ENCODE results near the gene MLC1. TPM values are rescaled to one million over a fixed set of nuclear protein-coding genes. Genes with fewer than 3 reads are reported as not detected.
"Not testable (repeated sequence)": the region's sequence is repeated elsewhere in the genome, so short reads cannot be mapped to it uniquely, and the experiment has no call there.

Gene MLC1
- polyA plus RNA-seq, 1 donor = 0.88 TPM

DNA sequence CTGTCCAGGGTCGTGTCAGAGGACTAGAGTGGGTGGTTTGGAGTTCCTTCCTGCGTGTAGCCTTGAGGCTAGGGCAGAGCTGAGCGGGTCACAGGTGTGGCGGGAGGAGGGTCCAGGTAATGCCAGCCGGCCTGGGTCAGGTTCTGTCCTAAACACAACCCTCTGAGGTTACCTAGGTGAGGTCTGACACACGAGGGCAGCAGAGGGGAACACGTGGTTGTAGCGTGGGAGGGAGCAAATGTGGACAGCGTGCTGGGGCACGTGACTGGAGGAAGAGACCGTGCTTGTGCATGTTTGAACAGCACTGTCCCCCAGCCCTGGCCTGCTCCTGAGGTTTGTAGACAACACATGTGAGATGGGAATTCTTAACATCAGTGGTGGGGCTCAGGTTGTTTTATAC lies 17.7 kb upstream of the MLC1 start:
- no peak for DNase-seq

DNA sequence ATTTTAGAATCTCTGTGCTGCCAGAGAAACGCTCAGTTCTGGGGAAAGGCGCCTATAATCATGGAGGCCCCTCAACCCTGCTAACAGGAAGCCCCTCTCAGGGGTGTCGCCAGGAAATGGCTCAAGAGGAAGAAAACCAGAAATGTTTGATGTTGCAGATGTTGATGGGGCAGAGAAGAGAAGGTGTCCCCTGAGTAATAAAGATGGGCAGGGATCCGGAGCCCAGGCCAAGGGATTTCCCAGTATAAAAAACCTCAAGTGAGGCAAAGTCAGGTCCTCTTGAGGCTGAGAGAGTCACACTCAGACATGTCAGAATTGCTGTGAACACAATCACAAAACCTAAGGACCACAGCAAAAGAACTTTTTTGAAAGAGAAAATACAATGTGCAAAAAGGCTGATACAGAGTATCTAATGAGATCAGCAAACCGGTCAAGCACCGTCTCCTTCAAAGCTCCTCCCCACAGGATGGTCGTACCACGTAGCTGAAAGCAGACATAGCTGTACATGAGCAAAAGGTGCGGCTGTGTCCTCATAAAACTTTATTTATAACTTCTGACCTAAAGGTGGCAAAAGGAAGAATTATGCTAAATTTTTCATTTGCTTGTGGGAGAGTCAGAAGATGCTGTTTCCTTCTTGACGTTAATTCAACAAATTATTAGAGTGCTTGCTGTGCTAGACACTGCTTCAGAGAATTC lies 16.8 kb upstream of the MLC1 start:
- DNase-seq = no peak

DNA sequence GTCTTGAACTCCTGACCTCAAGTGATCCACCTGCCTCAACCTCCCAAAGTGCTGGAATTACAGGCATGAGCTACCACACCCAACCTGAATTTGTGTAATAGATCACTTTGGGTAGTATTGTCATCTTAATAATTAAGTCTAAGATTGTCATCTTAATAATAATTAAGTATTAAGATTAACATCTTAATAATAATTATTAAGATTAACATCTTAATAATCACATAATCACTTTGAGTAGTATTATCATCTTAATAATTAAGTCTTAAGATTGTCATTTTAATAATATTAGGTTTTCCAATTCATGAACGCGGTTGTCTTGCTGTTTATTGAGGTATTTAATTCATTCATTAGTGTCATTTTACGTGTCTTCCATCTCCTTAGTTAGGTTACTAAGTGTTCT lies 12.8 kb upstream of the MLC1 start:
- DNase-seq = no peak

DNA sequence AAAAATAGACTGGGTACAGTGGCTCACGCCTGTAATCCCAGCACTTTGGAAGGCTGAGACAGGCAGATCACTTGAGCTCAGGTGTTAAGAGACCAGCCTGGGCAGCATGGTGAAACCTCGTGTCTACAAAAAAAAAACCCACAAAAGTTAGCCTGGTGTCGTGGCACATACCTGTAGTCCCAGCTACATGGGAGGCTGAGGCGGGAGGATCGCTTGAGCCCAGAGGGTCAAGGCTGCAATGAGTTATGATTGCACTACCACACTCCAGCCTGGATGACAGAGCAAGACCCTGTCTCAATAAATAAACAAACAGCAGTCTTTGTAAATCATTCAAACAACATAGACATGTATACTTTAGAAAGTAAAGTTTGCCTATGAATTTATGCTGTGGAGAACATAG lies 7.1 kb upstream of the MLC1 start:
- no peak for DNase-seq

DNA sequence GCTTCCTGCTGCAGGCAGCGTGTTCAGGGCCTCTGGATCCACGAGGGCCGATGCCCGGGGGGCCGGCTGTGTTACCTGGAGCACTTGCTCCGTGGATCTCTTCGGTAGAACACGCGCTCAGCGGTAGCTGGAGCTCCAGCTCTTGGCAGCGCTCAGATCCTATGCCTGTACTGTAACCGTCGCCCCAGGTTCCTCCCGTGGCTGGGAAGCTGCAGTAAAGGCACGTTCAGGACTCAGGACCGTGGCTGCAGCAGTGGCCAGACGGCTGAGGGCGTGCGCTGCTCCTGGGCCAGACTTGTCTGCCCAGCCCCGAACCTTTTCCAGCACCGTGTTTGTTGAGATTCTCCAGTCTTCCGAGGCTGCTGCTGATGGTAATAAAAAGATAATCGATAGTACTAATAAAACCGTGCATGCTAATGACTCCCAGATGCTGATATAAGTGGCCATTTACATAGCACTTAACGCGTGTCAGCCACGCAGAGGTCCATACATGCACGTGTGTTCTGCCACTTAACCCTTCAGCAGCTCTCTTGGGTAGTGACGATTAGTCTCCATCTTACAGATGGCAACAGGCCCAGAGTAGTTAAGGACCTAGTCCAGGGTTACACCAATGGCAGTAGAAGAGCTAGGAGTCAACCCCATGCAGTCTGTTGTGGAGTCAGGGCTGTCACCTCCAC lies 6.0 kb upstream of the MLC1 start:
- DNase-seq = no peak

DNA sequence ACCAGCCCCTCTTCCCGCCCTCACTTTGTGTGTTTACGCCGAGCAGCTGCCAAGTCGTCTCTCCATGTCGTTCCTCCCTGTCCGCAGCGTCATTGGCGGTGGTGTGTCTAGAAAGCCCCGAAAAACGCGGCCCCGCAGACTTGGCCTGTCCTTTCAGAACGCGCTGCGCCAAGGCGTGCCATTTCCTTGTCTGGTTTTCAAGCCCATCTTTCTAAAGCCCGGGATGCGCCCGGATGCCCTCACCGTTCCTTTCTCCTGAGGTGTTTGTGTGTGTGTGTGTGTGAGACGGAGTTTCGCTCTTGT lies 5.1 kb upstream of the MLC1 start:
- no peak for DNase-seq

DNA sequence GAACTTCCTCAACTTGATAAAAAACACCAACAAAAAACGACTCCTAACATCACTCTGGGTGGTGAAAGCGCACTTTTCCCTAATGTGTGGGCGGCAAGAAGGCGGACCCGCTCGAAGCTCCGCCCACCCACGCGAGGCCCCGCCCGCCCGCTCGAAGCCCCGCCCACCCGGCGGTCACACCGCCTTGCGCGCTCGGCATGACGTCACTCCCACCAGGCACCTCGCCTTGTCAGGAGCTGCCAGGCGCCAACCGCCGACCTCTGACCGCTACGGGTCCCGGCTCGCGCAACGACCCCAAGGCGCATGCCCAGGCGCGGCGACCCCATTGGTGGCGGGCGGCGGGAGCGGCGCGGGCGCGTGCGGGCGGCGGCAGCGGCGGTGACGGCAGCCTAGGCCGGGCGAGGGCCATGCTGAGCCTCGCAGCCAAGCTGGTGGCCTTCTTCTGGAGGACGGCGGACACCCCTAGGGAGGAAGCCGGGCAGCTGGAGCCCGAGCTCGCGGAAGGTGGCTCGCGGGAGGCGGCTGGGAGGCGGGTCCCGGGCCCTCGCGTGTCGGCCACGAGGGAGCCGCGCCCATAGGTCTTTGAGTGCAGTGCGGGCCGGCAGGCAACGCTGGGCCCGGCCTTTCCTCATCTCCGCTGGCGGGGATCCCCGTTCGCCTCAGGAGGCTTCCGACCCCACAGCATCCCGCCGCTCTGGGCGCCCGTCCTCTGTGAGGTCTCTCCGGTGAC lies 4.6 kb upstream of the MLC1 start, which contains the start of gene MOV10L1:
Gene MOV10L1 (plus strand): TSS at position 325 of the 730 bp plus-strand sequence. CDS start 83 bp downstream, at position 408.
- DNase-seq = no peak

DNA sequence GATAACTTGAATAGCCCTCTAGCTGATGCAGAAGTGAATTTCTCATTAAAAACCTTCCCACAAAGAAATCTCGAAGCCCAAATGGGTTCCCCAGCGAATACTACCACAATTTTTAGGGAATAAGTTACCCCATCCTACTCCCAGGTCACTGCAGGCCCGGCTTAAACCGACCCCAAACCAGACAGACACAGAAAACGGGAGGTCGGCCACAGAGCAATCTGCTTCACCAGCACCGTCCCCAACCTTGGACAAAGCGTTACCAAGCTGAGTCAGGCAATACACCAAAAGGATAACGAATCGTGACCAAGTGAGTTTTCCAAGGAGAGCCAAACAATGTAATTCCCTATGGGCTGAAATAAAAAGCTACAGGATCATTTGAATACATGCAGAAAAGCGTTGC lies 4.0 kb upstream of the MLC1 start:
- DNase-seq = no peak

DNA sequence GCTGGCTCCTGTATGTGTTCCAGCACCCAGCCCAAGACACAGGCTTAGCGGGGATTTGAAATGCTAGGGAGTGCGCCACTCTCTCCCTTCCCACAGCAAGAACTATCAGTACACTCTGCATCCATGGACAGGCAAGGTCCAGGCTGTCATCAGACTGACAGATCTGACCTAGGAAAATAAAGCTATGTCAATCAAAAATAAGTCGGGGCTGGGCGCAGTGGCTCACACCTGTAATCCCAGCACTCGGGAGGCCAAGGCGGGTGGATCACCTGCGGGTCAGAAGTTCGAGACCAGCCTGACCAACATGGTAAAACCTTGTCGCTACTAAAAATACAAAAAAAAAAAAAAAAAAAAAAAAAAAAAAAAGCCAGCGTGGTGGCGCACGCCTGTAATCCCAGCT lies 2.9 kb upstream of the MLC1 start:
- DNase-seq = no peak

DNA sequence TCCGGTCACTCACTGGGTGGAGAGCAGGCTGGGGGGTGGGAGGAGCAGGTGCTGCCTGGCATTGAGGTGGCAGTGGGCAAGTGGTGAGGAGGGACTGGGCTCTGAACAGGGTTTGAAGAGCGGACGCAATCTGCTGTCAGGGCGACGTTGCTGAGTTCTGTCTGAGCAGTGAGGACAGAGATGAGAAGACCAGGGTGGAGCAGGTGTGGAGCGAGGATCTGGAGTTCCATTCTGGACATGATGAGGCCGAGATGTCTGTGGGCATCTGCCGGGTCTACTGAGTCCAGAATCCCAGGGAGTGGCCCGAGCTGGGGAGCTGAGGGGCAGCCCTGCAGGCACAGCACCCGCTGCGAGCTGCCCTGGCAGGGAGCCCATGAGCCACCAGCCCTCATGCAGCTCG lies 2.4 kb upstream of the MLC1 start:
- DNase-seq = no peak

DNA sequence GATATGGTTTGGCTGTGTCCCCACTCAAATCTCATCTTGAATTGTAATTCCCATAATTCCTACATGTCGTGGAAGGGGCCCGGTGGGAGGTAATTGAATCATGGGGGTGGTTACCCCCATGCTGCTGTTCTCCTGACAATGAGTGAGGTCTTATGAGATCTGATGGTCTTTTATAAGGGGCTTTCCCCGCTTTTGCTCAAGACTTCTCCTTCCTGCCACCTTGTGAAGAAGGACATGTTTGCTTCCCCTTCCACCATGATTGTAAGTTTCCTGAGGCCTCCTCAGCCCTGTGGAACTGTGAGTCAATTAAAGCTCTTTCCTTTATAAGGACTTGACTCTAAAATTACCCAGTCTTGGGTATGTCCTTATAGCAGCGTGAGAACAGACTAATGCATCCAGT lies 1.7 kb upstream of the MLC1 start:
- DNase-seq = not testable (repeated sequence)

DNA sequence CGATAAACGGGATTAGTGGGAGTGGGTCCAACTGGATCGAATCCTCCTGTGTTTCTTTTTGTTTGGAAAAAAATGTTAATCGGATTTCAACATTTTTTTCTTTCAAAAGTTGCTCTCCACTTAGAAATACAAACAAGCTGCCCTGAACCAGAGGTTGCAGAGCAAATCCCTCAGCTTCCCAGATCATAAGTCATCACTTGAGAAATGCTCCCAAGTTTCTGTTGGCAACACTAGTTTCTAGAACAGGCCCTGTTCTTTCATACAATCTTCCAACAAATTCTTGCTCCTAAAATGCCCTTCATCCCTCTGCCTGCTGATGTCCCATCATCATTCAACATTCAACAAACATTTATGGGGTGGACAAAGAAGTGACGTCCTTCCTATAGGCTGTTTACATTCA lies 1.3 kb upstream of the MLC1 start:
- DNase-seq = no peak

DNA sequence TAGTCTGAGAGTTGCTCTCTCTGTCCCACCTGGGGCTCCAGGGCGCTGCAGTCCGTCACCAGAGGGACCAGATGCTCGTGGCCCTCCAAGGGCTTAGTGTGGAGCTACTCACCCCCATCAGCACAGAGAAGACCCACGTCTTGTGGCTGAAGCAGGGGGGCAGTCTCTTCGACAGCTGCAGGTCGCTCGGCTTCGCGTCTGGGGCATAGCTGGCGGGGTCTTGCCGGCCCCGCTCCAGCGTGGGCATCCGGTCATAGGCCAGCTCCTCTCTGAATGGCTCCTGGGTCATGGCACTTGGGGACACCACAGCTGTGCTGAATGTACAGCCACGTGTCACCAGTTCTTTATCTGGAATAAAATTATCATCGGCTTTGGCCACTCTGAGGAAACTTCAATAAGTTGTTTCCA lies 608 bp downstream of the MLC1 start:
- no peak for DNase-seq

DNA sequence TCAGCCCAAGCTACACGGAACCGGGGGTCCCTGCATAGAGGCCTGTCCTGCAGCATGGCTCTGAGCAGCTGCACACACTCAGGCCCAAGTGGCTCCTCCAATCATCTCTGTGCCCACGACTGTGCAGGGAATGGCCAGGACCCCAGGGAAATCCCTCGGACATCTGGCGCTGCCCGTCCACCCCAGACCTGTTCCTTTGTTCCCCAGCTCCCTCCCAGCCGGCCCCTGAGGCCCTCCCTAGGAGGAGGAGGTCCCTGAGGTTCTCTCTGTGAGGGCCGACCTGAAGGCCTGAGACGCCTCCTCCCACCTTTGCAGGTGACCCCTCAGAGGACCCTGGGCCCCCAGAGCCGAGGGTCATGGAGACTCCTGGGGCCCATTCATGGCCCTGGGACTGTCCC lies 1.1 kb downstream of the MLC1 start:
- DNase-seq = no peak

DNA sequence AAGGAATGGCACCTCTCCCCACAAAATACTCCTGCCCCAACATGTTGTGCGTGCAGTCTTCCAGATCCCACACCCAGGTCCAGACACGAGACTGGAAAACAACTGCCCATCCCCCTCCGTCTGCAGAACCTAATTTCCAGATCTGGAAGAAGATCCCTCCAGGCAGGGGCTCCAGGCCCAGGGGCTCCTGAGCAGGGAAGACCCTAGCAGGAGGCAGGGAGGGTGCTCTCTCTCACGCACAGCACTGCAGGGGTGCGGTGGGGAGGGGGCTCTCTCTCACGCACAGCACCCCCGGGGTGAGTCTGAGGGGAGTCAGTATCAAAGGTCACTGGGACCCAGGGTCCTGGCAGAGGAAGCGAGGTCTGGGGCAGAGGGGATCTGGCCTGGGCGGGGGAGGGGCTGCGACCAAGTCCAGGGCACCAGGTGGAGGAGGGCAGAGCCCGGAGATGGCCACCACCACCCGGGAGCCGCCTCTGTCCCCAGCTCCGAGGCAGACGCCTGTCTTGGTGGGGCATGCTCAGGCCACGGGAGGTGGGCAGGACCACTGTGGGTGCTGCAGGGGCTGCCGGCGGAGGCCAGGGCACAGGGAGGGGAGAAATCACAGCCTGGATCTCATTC lies 1.7 kb downstream of the MLC1 start:
- DNase-seq = no peak

DNA sequence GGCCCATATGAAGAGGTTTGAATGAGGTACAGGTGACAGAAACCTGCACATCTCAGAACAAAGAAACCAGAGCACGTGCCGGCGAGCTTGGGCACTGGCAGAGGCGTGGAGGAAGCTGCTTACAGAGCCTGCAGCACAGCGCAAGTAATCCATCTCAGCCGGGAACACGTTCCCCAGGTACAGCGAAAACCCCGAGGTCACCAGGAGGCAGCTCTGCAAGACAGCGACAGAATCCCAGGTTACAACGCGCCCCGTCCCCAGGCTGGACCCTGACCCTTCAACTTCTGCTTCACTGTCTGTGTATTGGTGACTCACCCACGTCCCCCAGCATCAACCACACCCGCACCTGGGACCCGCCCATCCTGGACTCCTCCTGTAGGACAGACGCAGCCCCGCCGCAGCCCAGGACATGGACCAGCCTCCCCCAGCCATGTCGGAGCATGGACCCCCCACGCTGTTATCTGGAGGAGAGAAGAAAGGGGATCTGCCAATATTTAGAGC lies 2.2 kb downstream of the MLC1 start:
- DNase-seq = no peak

DNA sequence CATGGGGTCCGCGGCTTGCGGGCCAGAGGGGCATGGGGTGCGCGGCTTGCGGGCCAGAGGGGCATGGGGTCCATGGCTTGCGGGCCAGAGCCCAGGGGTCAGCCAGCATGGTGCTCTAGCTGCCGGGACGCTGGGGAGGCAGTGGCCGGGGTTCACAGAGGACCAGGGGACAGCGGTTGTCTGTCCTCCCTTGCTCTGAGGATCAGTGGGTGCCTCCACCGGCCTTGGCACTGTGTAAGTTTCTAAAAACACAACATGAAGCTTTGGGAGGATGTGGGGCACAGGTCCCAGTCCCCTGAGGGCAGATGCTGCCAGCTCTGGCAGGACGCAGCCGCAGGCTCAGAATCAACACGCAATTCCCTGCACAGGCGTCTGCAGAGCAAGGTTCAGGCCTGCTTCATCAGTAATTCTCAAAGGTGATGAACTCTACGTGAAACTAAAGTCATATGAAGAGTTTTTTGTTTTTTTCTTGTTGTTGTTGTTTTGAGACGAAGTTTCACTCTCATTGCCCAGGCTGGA lies 3.0 kb downstream of the MLC1 start:
- DNase-seq = no peak

DNA sequence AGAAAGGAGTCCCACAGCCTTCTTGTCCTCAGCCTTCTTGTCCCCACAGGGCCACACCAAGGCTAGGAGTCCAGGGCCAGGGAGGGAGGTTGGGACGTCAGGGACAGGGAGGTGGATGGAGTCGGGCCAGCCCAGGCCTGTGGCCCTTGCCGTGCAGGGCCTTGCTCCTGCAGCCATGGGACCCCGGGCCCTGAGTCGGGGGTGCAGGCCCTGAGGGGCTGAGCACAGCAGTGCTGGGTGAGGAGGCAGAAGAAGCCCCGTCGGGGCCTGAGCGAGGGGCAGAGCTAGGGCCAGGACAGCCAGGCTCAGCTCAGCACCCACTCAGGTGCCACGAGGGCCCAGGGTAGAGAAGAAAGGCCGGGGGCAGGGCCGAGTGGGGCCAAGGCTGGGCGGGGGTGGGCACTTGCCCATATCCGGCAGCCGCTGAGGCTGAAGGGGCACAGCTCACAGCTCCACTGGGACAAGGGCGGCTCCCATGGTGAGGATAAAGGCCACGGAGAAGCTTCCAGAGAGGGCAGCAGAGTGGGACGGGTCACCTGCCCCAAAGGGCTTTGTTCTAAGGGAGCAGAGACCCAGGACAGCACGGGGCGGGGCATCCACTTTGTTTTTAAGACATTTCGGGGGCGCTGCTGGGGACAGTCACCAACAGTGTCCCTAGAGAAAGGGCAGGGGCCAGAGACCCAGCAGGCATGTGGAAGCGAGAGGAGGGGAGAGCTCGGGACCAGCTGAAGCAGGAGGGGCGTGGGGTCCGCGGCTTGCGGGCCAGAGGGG lies 3.6 kb downstream of the MLC1 start:
- no peak for DNase-seq

DNA sequence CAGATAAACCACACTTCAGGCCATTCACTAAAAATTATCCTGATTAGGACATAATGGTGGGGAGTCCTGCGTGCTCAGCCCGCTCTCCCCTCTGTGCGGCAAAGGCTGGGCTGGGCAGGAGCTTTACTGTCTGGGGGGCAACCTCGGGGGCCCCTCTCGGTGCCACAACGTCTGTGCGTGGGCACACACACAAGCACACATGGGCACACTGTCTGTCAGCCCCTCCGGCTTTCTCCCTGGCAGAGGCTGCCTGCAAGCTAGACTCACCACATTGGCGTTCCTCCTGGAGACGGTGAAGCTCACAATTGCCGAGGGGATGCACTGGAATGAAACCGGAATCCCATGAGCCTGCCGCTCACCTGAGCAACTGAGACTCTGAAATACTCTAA lies 5.2 kb downstream of the MLC1 start:
- no peak for DNase-seq

DNA sequence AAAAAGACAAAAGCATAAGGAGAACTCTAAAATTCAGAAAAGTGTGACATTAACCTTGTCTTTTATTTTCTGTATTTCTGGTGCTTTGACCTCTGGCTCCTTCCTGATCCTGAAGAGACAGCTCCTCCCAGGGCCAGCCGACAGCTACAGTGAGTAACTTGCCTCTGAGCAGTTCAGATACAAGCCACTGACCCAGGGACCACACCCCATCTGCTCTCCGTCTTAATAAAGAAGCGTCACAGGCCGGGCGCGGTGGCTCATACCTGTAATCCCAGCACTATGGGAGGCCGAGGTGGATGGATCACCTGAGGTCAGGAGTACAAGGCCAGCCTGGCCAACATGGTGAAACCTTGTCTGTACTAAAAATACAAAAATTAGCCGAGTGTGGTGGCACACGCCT lies 6.5 kb downstream of the MLC1 start:
- no peak for DNase-seq

DNA sequence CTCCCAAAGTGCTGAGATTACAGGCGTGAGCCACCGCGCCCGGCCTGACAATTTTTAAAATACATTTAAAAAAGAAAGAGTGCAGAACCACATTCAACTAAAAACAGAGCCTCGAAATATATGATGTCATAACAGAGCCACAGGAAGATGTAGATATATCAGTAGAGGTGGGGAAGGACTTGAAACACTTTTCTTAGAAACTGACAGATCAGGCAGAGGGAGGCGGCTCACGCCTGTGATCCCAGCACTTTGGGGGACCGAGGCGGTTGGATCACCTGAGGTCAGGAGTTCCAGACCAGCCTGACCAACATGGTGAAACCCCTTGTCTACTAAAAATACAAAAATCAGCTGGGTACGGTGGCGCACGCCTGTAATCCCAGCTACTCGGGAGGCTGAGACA lies 7.0 kb downstream of the MLC1 start:
- no peak for DNase-seq
